PFSK-1 (cell line): ENCODE measurements around the gene CDKN2C.

Experiments
- REST ChIP-seq, 2 experiments: IDR thresholded peaks; 2 replicates each; pipeline versions ENCODE4 v1.6.1 to v1.8.0; 2011 to 2012; ENCODE audit warnings: low read depth in 2 of 2, low read length in 2 of 2, control low read depth in 1 of 2, inconsistent platforms in 1 of 2, mild to moderate bottlenecking in 1 of 2, moderate library complexity in 1 of 2; ENCODE audit not compliant: insufficient read depth in 1 of 2
- TAF1 ChIP-seq: IDR thresholded peaks from 2 replicates; pipeline ENCODE4 v1.6.1; 2012; ENCODE audit warnings: low read length, control low read depth, borderline replicate concordance; ENCODE audit not compliant: insufficient read depth

- no peak for TF ChIP-seq TAF1
- TF ChIP-seq REST (IDR thresholded peaks at IDR 0.05; ENCODE audit: insufficient read depth in 1 of 2, low read depth in 2 of 2, low read length in 2 of 2): no peak
These were observed 30.1 kb downstream of the CDKN2C start for GRCh38 chr1:51000160-51000559.
